Measurements from ENCODE around the gene RSPH9.
"Not testable (repeated sequence)": the region's sequence is repeated elsewhere in the genome, so short reads cannot be mapped to it uniquely, and the experiment has no call there.

RSPH9 gene

GRCh38 chr6:43639984-43640800, 4.6 kb upstream of the RSPH9 start:
- H3K36me3 Mint-ChIP-seq (ENCODE audit: low read depth) = peaks cover 34% of the 10 kb centered on the region
- no peaks in the 10 kb centered on the region for H3K9me3 Mint-ChIP-seq
- peak overlapping the region; percentile 13 to 46 (median 27) for H3K4me3 Mint-ChIP-seq
- peaks cover 29% of the 10 kb centered on the region for H3K4me1 Mint-ChIP-seq
- no peak overlapping the region for H3K27ac Mint-ChIP-seq
- no peaks in the 10 kb centered on the region for H3K27me3 Mint-ChIP-seq (ENCODE audit: low read depth)
- TF ChIP-seq CTCF (IDR thresholded peaks at IDR 0.05; ENCODE audit: unreplicated experiment in 3 of 3) = no peak

GRCh38 chr6:43645613-43645964, 753 bp downstream of the RSPH9 start:
- Mint-ChIP-seq H3K27ac (peak overlapping the region; percentile 63 to 74 (median 66)), H3K4me3 (peak overlapping the region; percentile 84 to 88 (median 86)), H3K9me3 (no peaks in the 10 kb centered on the region), H3K36me3 (ENCODE audit: low read depth) (peaks cover 14% of the 10 kb centered on the region), H3K4me1 (peaks cover 5% of the 10 kb centered on the region), H3K27me3 (ENCODE audit: low read depth) (no peaks in the 10 kb centered on the region)
- TF ChIP-seq CTCF (IDR thresholded peaks at IDR 0.05; ENCODE audit: unreplicated experiment in 3 of 3) = no peak

GRCh38 chr6:43647613-43648012, 2.8 kb downstream of the RSPH9 start:
- H3K4me3 Mint-ChIP-seq = no peak overlapping the region
- peaks cover 1% of the 10 kb centered on the region for H3K36me3 Mint-ChIP-seq (ENCODE audit: low read depth)
- H3K9me3 Mint-ChIP-seq = no peaks in the 10 kb centered on the region
- peaks cover 5% of the 10 kb centered on the region for H3K4me1 Mint-ChIP-seq
- no peak for TF ChIP-seq CTCF (IDR thresholded peaks at IDR 0.05; ENCODE audit: unreplicated experiment in 3 of 3)
- H3K27me3 Mint-ChIP-seq (ENCODE audit: low read depth) = no peaks in the 10 kb centered on the region
- no peak overlapping the region for H3K27ac Mint-ChIP-seq

- Mint-ChIP-seq H3K27ac (no peak overlapping the region), H3K27me3 (ENCODE audit: low read depth) (no peaks in the 10 kb centered on the region), H3K4me1 (peaks cover 5% of the 10 kb centered on the region), H3K4me3 (no peak overlapping the region), H3K9me3 (no peaks in the 10 kb centered on the region), H3K36me3 (ENCODE audit: low read depth) (no peaks in the 10 kb centered on the region)
- TF ChIP-seq CTCF (IDR thresholded peaks at IDR 0.05; ENCODE audit: unreplicated experiment in 3 of 3) = no peak
Measured at GRCh38 chr6:43648248-43648647, 3.4 kb downstream of the RSPH9 start.

GRCh38 chr6:43652822-43653221, 8.0 kb downstream of the RSPH9 start:
- H3K27me3 Mint-ChIP-seq (ENCODE audit: low read depth); H3K4me3 Mint-ChIP-seq; H3K27ac Mint-ChIP-seq; H3K36me3 Mint-ChIP-seq (ENCODE audit: low read depth); H3K4me1 Mint-ChIP-seq; H3K9me3 Mint-ChIP-seq: not testable (repeated sequence)

GRCh38 chr6:43657221-43657802, 12.5 kb downstream of the RSPH9 start:
- Mint-ChIP-seq H3K27me3 (ENCODE audit: low read depth) (no peaks in the 10 kb centered on the region), H3K4me1 (no peaks in the 10 kb centered on the region), H3K9me3 (peaks cover 15% of the 10 kb centered on the region), H3K36me3 (ENCODE audit: low read depth) (peaks cover 20% of the 10 kb centered on the region), H3K4me3 (no peak overlapping the region), H3K27ac (no peak overlapping the region)
- no peak for TF ChIP-seq CTCF (IDR thresholded peaks at IDR 0.05; ENCODE audit: unreplicated experiment in 3 of 3)
